HG03095 (cell line): ENCODE results near the gene BEST1.

Source experiments
- ATAC-seq: cut with Tn5 transposase; IDR thresholded peaks from one replicate; pipeline ENCODE4 v1.9.1; 2021; ENCODE audit warnings: moderate library complexity; ENCODE audit not compliant: unreplicated experiment

The BEST1 gene

GRCh38 chr11:61950035-61950547 is at the start of gene BEST1:
Gene BEST1 (plus strand): TSS chr11:61950351. CDS start chr11:61951807, 1,456 bp downstream.
- no peak for ATAC-seq

GRCh38 chr11:61901397-61901796 is 48.8 kb upstream of the BEST1 start:
- ATAC-seq: no peak

- ATAC-seq: no peak
These were observed 47.8 kb upstream of the BEST1 start for GRCh38 chr11:61902313-61902712.

GRCh38 chr11:61903845-61904244 is 46.3 kb upstream of the BEST1 start:
- ATAC-seq: no peak

GRCh38 chr11:61904539-61905048 is 45.6 kb upstream of the BEST1 start:
- ATAC-seq: no peak

GRCh38 chr11:61905067-61905696 is 45.0 kb upstream of the BEST1 start:
- ATAC-seq: no peak

GRCh38 chr11:61905801-61906521 is 44.2 kb upstream of the BEST1 start:
- no peak for ATAC-seq

- no peak for ATAC-seq
These were observed 43.6 kb upstream of the BEST1 start for GRCh38 chr11:61906522-61906909.

- no peak for ATAC-seq
These were observed 42.9 kb upstream of the BEST1 start for GRCh38 chr11:61907282-61907681.

GRCh38 chr11:61907871-61908729 is 42.1 kb upstream of the BEST1 start:
- ATAC-seq: no peak

- no peak for ATAC-seq
These were observed 41.3 kb upstream of the BEST1 start for GRCh38 chr11:61908730-61909316.

GRCh38 chr11:61910187-61911127 is 39.7 kb upstream of the BEST1 start:
- ATAC-seq: no peak

- ATAC-seq: no peak
These were observed 38.9 kb upstream of the BEST1 start for GRCh38 chr11:61911128-61911700.

GRCh38 chr11:61911701-61912529 is 38.2 kb upstream of the BEST1 start:
- ATAC-seq: no peak

- ATAC-seq: no peak
These were observed 37.6 kb upstream of the BEST1 start for GRCh38 chr11:61912530-61912898.

- ATAC-seq: no peak
These were observed 37.0 kb upstream of the BEST1 start for GRCh38 chr11:61912991-61913698.

GRCh38 chr11:61913699-61914395 is 36.3 kb upstream of the BEST1 start:
- ATAC-seq: no peak
